CD4-positive, alpha-beta T cell treated with Interferon alpha-2 for 1 hour (primary cell): ENCODE data around the gene CDC37.
A peak's percentile ranks its signal among the peaks of the same experiment; 100 is the strongest.
"Not testable (repeated sequence)": the region's sequence is repeated elsewhere in the genome, so short reads cannot be mapped to it uniquely, and the experiment has no call there.

Experiments
- DNase-seq, 2 donors: peaks; one replicate each; pipeline ENCODE4 v3.0.0-alpha.2; 2020 to 2022

The CDC37 gene

DNA sequence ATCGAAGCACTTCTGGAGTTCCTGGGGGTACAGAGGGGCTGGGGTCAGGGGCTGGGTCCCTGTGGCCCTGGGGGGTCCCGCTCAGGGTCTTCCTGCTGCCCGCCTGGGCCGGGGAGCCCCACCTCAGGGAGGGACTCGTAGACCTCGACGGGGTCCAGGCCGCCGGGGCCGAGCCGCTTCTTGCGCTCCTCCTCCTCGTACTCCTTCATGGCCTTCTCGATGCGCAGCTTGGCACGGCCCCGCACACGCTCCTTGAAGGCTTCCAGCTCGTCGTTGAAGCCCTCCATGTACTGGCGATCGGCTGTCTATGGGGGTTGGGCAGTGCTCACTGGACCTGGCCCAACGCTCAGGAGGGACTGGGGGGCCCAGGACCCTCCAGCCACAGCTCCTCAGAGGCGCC is 10.2 kb downstream of the CDC37 start:
- DNase-seq: no peak

DNA sequence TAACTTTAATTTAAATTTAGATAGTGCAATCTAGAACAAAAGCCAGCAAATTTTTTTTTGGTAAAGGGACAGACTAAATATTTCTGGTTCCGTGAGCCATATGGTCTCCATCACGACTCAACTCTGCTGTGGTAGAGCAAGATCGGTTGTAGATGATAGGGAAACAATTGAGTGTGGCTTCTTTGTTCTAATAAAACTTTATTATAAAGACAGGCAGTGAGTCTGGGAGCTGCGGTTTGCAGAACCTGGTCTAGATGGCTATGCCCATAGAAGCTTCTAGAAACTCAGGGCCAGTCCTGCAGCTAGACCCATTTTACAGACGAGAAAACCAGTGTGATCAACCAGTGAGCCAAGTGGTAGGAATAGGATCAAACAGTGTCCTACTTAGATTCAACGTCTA is 11.2 kb downstream of the CDC37 start:
- no peak for DNase-seq

DNA sequence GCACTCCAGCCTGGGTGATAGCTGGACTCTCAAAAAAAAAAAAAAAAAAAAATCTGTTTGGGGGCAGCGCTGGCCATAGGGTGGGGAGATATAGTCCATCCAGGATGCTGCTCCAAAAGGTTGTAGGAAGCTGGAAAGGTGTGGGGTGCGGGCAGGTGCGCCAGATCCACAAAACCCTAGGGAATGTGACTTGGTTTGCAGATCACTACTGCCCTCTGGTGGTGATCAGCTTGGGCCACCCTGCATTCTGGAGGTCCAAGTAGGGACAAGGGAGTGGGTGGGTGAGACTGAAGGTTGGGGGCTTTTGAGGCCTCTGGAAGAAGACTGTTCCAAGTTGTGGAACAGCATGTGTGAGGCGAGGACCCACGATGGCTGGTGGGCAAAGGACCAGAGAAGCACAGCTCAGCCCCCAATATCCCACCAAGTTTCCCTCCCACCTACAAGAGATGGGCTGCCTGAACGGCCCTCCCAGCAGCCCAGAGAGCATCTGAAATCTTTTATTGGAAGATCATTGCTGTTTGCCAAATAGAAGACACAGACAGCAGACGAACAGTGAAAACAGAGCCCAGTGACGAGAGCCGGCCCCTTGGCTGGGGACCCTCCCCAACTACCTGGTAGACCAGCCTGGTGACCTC is 12.6 kb downstream of the CDC37 start:
- DNase-seq: peak; percentile 60 to 78

DNA sequence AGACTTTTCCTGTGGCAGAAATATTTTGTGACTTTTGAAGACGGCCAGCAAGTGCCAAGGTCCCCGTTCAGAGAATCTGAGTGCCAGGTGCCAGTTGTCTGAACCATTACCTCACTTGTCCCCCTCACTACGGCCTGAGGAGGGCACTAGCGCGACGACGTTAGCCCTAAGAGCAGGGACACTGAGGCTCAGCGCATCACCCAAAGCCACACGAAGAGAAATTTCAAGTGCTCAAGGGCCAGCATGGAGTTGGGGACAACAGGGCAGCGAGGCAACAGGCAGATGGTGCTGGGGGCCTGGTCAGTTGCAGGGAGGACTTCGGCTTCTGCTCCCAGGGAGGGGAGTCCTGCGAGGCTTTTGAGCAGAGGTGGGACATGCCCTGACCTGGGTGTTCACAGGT is 13.5 kb downstream of the CDC37 start:
- DNase-seq: no peak

DNA sequence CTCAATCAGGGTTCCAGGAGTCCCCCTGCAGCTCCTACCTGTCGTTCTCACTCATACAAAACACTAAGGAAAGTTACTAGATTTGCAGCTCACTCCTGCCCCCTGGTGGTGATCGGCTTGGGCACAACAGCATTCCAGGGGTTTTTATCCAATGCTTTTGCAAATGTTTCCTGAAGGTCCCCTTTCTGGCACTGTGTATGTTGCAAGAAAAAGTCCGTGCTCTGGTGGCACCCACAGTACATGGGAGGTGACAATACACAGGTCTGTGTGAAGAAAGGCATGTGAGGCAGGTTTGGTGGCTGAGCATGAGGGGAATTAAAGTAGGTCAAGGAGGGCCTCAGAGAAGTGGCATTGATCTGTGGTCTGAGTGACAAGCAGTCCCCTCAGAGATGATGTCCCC is 14.4 kb downstream of the CDC37 start:
- peak; percentile 76 to 83 for DNase-seq

DNA sequence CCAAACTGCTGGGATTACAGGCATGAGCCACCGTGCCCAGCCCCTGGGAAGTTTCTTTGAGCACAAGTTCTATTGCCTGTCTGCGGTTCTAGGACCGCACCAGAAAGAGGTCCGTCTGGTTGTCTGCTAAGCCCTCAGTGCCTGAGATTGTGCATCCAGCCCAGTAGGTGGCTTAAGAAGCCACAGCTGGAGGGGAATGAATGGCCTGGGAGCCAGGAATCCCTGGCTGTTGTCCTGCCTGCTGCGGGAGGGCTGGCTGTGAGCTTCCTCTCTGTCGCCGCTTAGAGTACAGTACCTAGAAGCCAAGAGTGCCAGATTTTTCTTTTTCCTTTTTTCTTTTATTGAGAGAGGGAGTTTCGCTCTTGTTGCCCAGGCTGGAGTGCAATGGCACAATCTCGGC is 18.8 kb downstream of the CDC37 start:
- DNase-seq: no peak

DNA sequence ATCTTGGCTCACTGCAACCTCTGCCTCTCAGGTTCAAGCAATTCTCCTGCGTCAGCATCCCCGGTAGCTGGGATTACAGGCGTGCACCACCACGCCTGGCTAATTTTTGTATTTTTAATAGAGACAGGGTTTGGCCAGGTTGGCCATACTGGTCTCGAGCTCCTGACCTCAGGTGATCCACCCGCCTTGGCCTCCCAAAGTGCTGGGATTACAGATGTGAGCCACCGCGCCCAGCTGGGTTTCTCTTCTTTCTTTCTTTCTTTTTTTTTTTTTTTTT is 20.2 kb downstream of the CDC37 start:
- not testable (repeated sequence) for DNase-seq

DNA sequence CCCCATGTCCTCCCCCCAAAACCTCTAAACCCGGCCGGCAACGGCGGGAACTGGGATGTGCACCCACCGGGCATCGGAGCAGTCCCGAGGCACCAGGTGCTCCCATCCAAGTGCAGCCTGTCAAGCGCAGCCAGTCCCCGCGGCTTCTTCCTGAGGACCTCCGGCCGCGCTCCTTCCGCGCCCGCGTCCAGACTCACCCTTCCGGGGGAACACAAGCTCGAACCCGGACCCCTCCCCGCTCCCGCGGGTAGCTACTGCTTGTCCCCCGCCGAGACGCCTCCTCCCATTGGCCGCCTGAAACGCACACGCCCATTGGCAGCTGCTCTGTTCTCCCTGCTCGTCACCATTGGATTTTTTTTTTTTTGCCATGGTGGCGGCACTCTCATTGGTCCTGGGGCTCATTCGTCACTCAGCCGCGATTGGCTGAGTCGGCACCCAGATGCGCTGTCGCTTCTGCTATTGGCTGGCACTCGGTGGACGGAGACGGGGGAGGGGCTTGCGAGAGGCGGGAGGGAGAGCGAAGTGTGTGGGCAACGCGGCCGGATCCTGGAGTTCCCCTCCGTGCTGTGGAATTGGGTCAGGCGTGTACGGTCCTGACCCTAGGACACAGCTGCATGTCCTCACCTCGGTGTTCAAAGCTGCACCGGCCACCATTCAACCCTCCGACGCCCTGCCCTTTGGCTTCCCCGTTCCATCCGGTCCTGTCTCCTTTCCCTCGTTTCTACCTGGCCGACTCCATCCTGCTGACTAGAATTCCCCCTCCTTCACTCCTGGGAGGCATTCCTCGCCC is 22.8 kb downstream of the CDC37 start, which contains the start of gene TYK2:
Gene TYK2, minus strand, starts transcription at position 260 of the 790 bp plus-strand sequence. CDS start 2,166 bp downstream, outside the sequence.
- DNase-seq: peak; percentile 97 to 98

DNA sequence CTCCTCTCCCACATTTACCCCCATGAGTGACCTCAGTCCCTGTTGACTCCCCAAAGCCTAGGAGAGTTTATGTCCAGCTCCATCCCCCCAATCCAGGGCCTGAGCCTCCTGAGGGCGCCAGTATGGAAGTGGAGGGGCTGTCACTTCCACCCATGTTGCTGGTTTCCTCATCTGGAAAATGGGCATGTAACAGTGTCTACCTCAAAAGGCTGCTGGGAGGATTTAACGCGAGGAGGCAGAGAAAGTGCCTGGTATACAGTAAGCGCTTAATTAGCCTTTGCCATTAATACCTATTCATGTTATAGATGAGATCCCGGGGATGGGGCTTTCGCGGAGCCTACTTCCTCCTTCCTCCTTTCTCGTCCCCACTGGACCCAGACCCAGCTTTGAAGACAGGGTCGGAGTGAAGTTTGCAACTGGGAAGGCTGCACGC is 23.4 kb downstream of the CDC37 start:
- no peak for DNase-seq

DNA sequence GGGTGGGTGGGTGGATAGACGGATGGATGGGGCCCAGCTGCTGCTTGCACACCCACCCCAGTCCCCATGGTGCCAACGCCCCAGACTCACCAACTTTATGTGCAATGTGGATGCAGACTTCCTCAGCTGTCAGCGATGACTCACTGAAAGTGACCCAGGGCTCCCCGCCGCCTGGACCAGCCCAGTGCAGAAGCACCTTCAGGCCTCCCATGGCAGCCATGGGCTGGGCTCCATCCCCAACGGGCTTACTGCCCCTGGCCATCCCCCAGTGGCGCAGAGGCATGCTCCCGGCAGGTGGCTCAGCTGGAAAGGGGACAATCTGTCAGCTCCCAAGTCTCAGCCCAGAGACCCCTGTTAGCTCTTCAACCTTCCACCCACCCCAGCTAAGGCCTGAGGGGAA is 25.2 kb downstream of the CDC37 start:
- no peak for DNase-seq

DNA sequence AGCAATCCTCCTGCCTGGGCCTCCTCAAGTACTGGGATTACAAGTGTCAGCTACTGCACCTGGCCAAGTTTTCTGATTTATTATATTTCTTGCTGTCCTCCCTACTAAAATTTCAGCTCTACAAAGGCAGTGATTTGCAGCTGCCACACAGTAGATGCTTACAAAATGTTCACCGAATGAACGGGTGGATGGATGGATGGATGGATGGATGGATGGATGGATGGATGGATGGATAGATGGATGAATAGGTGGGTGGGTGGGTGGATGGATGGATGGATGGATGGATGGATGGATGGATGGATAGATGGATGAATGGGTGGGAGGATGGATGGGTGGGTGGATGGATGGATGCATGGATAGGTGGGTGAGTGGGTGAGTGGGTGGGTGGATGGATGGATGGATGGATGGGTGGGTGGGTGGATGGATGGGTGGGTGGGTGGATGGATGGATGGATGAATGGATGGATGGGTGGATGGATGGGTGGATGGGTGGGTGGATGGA is 26.2 kb downstream of the CDC37 start:
- not testable (repeated sequence) for DNase-seq

DNA sequence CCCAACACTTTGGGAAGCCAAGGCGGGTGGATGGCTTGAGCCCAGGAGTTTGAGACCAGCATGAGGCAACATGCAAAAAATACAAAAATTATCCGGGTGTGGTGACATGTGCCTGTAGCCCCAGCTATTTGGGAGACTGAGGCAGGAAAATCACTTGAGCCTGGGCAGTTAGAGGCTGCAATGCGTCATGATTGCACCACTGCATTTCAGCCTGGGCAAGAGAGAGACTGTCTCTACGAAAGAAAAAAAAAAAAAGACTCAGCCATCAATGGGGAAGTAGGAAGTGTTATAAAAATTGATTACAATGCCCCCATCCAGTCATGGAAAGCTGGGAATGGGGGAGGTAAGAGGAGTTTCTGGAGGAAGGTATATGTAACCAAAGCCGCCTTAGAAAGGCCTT is 28.4 kb downstream of the CDC37 start:
- no peak for DNase-seq

DNA sequence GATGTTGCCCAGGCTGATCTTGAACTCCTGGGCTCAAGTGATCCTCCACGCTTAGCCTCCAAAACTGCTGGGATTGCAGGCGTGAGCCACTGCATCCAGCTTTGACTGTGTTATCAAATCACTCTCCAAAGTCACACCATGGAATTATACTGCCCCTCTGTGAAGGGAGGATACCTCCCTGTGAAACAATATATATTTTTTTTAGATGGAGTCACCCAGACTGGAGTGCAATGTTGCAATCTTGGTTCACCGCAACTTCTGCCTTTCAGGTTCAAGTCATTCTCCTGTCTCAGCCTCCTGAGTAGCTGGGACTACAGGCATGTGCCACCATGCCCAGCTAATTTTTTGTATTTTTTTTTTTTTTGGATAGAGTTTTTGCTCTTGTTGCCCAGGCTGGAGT is 30.7 kb downstream of the CDC37 start:
- DNase-seq: peak in 1 of 2 donors; percentile 54

DNA sequence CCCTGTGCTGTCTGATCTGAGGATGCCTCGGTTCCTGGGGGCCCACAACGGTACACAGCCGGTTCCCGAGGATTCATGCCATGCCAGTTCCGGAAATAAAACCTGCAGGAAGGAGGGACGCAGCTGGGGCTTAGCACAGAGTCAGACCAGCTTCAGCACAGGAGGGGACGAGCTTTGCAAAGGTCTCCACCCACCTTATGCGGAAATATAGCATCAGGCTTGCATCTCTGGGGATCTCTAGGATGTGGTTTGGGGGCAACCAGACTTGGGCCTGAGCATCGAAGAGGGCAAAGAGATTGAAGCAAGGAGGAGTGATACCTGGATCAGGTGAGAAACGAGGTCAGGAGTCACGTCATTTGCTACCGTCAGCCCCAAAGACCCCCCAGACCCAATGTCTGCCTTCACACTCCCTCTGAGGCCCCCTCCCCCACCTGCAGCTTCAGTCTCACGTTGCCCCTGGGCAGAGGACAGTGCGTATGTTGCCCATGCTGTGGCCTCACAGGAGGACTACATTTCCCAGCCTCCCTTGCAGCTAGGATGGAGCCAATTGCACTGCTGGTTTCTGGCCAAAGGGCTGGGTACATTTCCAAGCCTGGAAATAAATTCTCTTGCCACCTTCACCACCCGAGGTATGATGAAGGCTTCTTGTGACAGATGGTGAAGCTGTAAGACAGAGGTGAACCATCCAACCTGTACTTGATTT is 35.1 kb downstream of the CDC37 start:
- DNase-seq: no peak

DNA sequence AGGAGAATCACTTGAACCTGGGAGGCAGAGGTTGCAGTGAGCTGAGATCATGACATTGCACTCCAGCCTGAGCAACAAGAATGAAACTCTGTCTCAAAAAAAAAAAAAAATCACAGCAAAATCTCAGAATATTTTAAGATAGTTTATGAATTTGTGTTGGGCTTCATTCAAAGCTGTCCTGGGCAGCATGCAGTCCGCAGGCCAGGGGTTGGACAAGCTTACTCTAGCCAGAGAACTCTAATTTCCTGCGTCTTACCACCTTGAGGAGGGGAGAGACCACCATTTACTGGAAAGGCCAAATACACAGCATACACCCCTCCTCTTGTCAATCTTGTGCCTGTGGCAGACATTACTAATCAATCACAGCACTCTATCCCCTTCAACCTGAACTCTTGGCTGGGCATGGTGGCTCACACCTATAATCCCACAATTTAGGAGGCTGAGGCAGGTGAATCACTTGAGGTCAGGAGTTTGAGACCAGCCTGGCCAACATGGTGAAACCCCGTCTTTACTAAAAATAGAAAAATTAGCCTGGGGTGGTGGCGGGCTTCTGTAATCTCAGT is 36.3 kb downstream of the CDC37 start:
- DNase-seq: not testable (repeated sequence)

DNA sequence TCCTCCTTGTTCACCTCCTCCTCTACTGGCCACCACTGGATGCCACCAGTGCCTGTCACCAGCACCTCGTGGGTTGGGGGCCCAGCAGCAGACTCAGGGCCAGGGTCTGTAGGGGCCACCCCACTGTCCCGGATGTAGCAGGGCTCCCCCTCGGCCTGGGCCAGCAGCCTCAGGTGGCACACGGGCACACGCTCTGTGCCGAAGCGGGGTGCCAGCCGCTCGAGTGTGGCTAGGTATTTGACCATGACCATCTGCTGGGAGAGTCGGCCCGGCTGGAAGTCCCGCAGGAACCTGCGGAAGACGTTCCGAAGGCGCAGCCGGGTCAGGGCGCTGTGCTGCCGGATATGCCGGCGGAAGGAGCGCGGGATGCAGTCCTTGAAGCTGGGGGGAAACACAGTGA is 37.8 kb downstream of the CDC37 start:
- no peak for DNase-seq

DNA sequence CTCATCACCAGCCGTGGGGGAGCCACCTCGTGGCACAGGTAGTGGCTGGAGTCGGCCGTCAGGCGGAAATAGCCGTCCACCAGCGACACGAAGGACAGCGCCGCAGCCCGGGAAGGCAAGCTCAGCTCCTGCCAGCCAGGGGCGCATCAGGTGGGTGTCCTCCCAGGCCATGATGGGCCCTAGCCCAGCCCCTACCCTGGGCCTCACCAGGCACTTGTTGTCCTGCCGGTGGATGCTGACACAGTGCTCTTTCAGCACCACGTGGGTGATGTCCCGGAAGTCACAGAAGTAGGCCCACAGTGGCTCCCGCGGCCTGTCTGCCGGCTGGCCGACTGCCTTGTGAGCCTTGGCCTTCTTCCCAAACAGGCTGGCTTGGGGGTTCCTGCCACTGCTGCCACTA is 38.7 kb downstream of the CDC37 start:
- DNase-seq: no peak

DNA sequence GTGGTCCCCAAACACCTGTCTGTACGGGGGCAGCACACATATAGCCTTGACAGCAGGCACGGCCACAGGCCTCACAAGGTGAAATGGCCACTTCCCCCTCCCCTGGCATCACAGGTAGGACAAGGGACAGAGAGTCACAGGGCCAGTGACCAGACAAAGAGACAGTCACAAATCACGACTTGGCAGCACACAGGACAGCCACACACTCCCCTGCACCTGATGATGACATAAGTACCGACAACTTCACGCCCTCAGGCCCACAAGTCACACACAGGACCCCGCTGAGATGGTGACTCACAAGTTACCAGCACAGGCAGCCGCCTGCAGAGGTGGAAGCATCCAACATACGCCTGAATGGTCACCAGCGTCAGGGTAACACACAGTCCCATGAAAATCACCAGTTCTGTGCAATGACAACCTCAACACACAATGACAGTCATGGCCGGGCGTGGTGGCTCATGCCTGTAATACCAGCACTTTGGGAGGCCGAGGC is 39.5 kb downstream of the CDC37 start:
- DNase-seq: no peak

DNA sequence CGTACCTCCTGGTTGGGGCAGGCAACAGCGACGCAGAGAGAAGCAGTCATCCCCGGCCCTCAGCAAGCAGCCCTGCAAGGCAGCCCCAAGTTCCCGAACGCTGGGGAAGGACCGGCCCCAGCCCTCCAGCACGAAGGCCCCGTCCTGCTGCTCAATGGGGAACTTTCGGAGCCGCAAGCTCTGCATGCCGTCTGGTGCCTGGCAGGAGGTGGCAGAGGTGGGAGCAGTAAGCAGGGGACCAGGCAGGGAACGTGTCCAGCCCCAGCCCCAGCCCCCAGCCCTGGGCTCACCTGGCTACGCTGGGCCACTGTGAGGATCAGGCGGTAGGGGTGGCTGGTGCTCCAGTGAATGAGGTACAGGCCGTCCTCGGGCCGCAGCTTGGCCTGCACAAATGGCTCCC is 41.1 kb downstream of the CDC37 start:
- no peak for DNase-seq

DNA sequence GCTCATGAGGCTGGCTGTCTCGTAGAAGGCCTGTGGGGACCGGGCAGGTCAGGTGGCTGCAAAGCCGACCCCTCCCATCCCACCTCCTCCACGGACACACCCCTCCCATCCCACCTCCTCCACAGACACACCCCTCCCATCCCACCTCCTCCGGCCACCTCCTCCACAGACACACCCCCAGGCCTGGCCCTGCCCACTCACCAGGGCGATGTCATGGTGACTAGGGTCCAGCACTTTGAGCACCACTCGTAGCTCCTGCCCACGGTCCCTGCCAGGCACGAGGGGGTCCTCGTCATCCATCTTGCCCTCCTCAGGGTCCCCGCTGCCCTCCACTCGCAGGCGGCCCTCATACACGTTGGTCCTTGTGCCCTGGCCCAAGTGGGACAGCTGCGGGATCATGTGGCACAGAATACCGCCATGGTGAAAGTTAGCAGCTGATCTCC is 41.8 kb downstream of the CDC37 start:
- no peak for DNase-seq

DNA sequence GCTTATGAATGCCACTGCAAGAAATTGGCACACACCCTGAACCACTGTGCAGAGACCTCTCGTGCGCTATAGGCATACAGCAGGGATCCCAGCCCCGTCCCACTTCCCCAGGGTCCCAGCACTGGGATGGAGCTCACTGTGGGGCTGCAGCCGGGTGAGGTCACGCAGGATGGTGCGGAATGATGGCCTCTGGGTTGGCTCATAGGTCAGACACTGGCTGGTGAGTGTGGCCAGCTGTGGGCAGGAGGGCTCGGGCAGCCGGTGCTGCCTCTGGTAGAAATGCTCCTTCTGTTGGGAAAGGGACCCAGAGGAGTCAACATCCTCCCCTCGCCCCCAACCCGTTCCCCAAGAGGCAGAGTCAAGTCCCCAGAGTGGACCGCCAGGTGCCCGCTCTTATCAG is 46.9 kb downstream of the CDC37 start:
- no peak for DNase-seq

DNA sequence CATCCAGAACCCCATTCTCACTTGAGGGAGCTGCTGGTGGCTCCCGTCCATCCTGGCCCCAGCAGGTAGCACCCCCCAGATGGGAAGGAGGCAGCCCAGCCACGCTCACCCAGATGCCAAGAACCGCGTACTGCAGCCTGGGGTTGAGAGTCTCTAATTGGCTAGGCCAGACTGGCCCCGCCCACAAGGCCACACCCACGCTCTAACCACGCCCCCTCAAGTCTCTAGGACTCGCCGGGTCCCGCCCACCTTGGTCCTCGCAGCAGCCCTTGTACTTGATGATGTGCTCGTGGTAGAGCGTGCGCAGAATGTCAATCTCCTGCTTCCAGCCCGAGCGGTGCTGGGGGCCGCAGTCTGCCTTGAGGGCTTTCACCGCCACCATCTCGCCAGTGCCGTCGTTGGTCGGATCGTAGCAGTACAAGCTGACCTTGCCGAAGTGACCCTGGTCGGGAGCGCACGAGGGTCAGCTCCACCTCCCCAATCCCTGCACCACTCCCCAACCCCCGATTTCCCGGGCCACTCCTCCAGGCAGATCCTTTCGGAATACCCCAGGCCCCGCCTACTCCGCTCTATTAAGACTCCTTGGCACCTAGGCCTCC is 49.5 kb downstream of the CDC37 start:
- peak; percentile 33 to 42 for DNase-seq
